ENCODE results near the gene NRG2.

DNA sequence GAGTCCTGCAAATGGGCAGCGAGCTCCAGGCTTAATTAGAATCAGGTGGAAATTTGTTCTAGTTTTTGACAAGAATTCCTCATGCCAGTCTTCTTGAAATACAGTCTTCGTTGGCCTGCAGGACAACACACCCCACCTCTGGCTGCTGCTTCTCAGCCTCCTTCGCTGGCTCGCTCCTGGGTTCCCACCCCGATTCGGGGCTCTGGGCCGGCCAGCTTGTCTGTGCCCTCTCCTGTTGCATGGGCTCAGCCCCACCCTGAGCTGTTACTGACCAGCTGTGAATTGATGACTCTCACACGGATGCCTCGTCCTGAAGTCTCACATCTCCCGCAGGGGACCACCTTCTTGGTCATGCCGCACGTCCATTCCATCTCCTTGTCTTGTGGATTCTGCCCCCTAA lies 226.5 kb downstream of the NRG2 start:
- TF ChIP-seq, protein P1, sequence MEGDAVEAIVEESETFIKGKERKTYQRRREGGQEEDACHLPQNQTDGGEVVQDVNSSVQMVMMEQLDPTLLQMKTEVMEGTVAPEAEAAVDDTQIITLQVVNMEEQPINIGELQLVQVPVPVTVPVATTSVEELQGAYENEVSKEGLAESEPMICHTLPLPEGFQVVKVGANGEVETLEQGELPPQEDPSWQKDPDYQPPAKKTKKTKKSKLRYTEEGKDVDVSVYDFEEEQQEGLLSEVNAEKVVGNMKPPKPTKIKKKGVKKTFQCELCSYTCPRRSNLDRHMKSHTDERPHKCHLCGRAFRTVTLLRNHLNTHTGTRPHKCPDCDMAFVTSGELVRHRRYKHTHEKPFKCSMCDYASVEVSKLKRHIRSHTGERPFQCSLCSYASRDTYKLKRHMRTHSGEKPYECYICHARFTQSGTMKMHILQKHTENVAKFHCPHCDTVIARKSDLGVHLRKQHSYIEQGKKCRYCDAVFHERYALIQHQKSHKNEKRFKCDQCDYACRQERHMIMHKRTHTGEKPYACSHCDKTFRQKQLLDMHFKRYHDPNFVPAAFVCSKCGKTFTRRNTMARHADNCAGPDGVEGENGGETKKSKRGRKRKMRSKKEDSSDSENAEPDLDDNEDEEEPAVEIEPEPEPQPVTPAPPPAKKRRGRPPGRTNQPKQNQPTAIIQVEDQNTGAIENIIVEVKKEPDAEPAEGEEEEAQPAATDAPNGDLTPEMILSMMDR (IDR thresholded peaks at IDR 0.05): no peak
- TF ChIP-seq POLR2A (IDR thresholded peaks at IDR 0.05): no peak

Data from body of pancreas (tissue), 4 donors.